ENCODE measurements around the gene LRRC15.

DNA sequence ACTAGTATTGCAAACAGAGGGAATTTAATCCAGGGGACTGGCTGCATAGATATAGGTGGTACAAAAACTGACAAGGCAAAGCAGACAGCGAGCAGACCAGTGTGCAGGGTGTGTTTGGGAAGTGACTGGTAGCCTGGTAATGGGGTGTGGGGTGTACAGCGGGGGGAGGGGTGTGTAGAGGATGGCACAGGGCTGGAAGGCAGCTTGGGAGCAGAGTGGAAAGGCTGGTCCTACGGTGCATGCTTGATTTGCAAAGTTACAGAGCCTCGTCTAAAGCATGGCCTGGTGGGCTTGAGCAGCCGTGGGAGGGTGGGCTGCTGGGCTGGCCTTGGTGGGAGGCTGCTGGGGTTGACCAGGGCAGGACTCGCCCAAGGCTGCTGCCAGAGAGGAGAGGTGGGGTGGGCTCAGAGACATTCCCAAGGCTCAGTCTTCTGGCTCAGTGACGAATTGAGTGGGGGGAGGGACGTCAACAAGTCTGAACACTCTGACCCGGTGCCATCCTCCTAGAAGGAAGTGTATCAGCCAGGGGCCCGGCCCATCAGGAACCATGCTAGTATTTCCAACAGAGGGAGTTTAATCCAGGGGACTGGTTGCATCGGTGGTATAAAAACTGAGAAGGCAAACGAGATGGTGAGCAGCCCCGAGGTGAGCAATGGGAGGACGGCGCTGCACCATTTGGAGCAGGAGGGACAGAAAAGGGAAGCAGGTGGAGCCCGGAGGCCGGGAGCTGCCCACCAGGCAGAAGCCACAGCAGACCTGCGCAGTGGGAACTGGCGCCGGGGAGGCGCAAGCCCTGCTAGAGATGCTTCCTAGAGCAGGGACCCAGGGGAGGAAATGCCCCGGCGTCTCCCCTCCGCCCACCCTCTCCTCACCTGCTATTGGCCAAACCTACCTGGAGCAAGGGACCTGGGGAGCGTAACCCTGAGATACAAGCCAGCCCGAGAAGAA is 47.6 kb downstream of the LRRC15 start:
- TF ChIP-seq, protein P1, sequence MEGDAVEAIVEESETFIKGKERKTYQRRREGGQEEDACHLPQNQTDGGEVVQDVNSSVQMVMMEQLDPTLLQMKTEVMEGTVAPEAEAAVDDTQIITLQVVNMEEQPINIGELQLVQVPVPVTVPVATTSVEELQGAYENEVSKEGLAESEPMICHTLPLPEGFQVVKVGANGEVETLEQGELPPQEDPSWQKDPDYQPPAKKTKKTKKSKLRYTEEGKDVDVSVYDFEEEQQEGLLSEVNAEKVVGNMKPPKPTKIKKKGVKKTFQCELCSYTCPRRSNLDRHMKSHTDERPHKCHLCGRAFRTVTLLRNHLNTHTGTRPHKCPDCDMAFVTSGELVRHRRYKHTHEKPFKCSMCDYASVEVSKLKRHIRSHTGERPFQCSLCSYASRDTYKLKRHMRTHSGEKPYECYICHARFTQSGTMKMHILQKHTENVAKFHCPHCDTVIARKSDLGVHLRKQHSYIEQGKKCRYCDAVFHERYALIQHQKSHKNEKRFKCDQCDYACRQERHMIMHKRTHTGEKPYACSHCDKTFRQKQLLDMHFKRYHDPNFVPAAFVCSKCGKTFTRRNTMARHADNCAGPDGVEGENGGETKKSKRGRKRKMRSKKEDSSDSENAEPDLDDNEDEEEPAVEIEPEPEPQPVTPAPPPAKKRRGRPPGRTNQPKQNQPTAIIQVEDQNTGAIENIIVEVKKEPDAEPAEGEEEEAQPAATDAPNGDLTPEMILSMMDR (IDR thresholded peaks at IDR 0.05), result no peak
- TF ChIP-seq POLR2AphosphoS5 (IDR thresholded peaks at IDR 0.05), result no peak
- no peak for TF ChIP-seq POLR2A (IDR thresholded peaks at IDR 0.05)
- no peak for TF ChIP-seq EP300 (IDR thresholded peaks at IDR 0.05; ENCODE audit: low read depth)

All from transverse colon (tissue), 4 donors.